ENCODE results near the gene DHRS1.

DHRS1 gene

DNA sequence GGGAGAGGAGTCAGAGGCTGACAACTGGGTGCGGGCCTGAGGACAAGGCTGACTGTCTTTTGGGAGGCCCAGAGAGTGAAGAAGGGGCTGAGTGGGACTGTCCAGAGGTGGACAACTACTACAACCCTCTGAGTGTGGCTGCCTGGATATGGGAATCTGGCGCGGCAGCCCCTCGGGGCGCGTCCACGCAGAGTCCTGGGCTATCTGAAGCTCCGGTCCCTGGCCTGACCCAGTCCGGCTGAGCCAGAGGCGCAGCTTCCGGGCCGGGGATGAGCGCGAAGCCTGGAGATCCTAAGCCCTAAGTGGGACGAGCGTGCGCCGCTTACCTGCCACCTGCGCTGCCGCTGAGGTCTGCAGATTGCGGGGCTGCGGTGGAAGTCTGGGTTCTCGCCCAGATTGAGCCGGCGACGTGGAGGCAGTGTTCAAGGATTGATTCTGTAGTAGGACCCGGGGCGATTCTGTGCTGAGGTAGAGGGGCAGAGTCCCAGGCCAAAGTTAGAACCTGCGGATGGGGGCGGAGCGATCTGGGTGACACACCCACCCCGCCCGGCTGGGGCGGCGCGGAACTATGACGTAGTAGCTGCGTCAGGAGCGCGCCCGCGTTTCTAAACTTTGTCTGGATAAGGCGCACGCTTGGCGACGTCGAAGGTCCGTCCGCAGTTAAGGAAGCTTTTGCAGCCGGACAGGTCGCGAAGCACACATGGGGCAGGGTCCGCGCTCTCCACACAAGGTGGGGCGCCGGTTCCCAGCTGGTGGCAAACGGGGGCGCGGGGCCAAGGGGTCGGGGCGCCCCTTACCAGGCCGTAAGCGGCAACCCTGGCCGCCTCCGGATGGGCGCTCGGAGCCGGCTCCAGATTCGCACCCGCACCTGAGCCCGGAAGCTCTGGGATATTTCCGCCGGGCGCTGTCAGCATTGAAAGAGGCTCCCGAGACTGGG, at the start of gene DHRS1, which contains the start of gene NOP9:
Gene DHRS1, minus strand, starts transcription at position 526 of the 937 bp plus-strand sequence. CDS start 674 bp downstream, outside the sequence.
Gene NOP9, plus strand, starts transcription at position 596 of the 937 bp plus-strand sequence. Its CDS starts 105 bp downstream, at position 701.
- peak; percentile 91 for FAIRE-seq
- DNase-seq (ENCODE audit: insufficient read length, low spot score): peak; percentile 89

DNA sequence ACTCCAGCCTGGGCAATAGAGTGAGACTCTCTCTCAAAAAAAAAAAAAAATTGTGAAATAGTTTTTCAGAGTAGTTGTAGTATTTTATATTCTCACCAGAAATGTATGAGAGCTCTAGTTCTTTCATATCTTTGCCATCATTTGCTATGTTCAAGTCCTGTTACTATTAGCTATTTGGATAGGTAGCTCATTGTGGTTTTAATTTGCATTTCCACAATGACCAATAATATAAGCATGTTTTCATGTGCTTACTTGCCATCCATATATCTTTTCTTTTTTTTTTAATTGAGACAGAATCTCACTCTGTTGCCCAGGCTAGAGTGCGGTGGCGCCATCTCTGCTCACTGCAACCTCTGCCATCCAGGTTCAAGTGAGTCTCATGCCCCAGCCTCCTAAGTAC, 48.6 kb upstream of the DHRS1 start:
- no peak for DNase-seq (ENCODE audit: insufficient read length, low spot score)
- no peak for FAIRE-seq

DNA sequence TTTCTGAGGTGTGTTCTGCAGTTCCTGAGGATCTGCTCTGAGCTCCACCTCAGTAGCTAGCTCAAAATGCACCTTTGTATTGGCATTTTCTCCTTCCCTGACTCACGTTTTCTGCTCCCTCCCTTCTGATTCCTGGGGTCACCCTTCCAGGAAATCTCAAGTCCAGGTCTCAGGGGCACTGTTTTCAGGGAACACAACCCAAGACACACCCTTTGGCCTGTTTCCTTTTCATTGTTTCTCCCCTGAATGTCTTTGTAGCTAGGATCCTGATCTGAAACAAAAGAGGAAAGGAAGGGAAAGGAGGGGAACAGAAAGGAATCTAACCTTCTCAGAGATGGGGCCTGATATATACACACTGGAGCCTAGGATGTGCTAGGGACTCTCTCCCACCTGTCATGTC, 47.6 kb upstream of the DHRS1 start:
- FAIRE-seq: no peak
- DNase-seq (ENCODE audit: insufficient read length, low spot score): no peak

- DNase-seq (ENCODE audit: insufficient read length, low spot score): no peak
These were observed 44.4 kb upstream of the DHRS1 start for GRCh38 chr14:24343795-24344660.

GRCh38 chr14:24342889-24343288, 43.3 kb upstream of the DHRS1 start:
- DNase-seq (ENCODE audit: insufficient read length, low spot score) (no peak), FAIRE-seq (no peak)

More at GRCh38 chr14:24343795-24344660, 44.4 kb upstream of the DHRS1 start:
- FAIRE-seq: no peak

DNA sequence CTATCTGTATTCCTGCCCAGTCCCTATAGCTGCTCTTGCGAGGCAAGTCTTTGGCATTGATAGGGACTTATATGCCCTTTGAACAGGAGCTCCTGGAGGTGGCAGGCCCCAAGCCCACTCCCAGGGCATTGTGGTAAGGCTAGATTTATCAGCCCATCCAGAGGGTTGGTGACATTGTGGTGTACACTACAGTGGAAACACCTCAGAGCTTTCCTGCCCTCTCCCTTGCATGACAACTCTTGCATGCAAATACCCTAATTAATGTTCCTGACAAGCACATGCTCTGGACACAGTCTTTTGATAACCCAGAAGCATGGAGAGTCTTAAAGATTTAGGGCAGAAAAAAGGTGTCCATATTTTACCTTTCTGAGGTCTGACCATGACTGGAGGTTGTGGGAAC, 41.0 kb upstream of the DHRS1 start:
- FAIRE-seq (no peak), DNase-seq (ENCODE audit: insufficient read length, low spot score) (no peak)

DNA sequence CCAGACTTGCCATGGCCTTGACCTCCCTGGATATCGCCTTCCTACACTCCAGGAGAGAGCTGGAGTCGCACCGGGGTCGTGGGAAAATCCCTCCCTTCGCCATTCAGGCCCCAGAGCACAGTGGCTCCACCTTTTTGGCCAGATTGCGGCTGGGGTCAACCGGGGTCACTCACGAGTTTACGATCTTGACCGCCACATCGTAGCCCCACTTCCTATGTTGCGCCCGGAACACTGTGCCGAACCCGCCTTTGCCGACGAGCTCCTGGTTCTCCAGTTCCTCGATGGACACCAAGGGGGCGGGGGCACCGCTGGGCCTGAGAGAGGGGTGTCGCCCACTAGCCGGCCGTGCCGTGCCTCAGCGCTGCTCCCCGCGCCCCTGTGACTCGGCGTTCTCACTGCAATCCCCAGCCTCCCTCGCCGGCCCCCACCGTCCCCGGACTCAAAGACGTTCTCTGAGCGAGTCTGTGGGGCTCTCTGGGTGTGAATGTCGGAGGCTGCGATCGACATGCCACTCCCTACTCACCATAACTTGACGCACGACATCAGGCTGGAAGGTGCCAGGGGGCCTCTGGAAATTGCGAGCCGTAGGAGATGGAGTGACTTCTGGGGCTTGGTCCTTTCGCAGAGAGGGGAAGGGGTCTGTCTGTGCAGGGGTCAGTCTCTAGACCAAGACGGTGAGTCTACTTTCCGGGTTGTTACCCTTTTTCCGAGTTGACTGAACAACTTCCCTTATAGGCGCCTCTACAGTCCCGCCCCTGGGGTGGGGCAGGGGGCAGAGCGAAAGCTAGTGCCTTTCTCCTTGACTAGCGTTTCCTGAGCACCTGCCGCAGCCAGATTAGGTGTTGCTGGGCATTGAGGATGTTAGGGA, 39.9 kb upstream of the DHRS1 start, which contains the start of gene RIPK3:
Gene RIPK3, minus strand, starts transcription at position 708 of the 868 bp plus-strand sequence. Its CDS starts 165 bp downstream, at position 543.
- FAIRE-seq: peak; percentile 95
- peak; percentile 78 for DNase-seq (ENCODE audit: insufficient read length, low spot score)

GRCh38 chr14:24338843-24339242, 39.3 kb upstream of the DHRS1 start:
- DNase-seq (ENCODE audit: insufficient read length, low spot score): no peak
- FAIRE-seq: no peak

GRCh38 chr14:24337824-24338175, 38.2 kb upstream of the DHRS1 start:
- FAIRE-seq: no peak

DNA sequence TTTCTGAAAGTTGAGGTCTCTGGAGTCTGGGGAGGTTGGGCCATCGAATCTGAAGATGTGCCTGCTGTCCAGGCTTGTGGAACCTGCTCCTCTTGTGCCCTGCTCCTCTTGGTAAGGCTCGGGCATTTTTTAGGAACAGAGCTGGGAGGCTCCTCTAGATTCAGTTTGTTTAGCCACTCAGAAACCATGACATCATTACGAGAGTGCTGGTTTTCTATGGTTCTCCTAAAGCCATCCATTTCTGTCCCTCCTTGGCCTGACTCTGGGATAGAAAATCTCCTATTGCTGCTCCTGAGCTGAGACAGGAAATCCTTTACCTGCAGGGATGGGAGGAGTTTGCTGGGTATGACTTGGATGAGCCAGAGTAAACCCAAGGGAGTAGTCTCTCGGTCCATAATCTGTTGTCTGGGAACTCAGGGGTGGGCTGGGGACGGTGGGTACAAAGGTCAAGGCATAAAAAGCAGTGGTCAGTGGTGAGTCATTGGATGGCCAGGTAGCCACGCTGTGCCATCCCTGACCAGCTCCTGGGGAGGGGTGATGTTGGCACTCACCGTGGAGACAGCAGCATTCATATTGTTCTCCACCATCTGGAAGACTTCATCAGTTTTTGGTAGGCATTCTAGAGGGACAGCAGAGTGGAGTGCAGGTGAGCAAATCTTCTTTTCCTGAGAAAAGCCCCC, 37.7 kb upstream of the DHRS1 start:
- DNase-seq (ENCODE audit: insufficient read length, low spot score) (no peak), FAIRE-seq (no peak)

More at GRCh38 chr14:24337824-24338175, 38.2 kb upstream of the DHRS1 start:
- no peak for DNase-seq (ENCODE audit: insufficient read length, low spot score)

DNA sequence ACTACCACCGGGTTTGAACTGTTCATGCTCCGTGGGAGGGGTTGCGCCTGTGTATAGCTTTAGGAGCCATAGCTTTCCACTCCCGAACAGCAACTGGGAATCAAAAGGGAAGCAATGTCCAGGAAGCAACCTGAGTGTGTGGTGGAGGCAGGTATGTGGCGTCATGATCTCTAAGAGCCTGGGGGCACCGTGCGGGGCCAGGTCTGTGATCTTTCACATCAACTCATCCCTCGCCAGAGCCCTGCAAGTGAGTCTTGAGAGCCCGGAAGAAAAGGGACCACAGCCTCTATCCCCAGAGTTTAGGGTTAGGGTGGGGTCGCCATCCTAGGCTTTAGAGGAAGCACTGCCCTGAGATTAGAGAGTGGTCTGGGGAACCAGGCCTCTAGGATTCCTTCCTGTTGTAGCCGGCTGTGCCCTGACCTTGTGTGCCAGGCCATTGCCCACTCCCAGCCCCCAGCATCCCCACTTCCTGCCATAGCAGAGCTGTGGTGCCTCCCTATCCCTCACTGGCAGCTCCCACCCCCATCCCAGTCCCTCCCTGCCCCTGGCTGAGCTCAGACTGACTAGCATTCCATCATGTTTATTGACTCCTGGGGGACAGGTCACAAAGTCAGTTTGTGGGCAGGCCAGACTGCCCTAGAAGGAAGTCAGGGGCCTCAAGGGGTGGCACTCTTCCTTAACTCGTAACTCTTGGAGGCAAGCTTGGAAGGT, 36.0 kb upstream of the DHRS1 start:
- FAIRE-seq (no peak), DNase-seq (ENCODE audit: insufficient read length, low spot score) (no peak)

- no peak for FAIRE-seq
These were observed 35.1 kb upstream of the DHRS1 start, which contains the start of gene ADCY4 for GRCh38 chr14:24334431-24335291. ADCY4 (minus strand) TSS chr14:24335071; CDS start chr14:24334652, 419 bp downstream.

GRCh38 chr14:24332268-24332993, 32.9 kb upstream of the DHRS1 start:
- peak; percentile 96 for FAIRE-seq
- DNase-seq (ENCODE audit: insufficient read length, low spot score): peak; percentile 95

More at GRCh38 chr14:24334431-24335291, 35.1 kb upstream of the DHRS1 start, which contains the start of gene ADCY4:
- no peak for DNase-seq (ENCODE audit: insufficient read length, low spot score)

DNA sequence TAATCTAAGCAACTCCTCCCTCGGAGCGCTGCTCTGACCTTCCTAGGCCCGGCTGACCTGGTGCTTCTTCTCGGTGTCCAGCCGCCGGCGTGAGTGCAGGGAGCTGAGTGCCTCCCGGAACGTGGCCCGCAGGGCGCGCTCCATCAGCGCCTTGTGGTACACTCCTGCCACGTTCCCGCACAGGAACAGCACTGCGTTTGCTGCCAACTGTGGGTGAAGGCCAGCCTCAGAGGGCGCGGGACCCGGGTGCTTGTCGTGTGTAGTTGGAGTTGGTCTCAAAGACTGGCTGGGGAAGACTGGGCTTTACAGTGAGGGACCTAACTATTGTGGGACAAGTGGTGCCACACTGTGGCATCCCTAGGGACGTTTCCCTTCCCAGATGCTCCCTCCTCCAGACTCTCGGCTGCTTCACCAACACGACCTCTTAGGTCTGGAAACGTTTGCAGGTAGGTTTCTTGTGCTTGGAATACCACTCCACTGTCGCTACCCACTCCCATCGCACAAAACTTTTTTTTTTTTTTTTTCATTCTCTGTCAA, 32.2 kb upstream of the DHRS1 start:
- FAIRE-seq: no peak
- DNase-seq (ENCODE audit: insufficient read length, low spot score): no peak

DNA sequence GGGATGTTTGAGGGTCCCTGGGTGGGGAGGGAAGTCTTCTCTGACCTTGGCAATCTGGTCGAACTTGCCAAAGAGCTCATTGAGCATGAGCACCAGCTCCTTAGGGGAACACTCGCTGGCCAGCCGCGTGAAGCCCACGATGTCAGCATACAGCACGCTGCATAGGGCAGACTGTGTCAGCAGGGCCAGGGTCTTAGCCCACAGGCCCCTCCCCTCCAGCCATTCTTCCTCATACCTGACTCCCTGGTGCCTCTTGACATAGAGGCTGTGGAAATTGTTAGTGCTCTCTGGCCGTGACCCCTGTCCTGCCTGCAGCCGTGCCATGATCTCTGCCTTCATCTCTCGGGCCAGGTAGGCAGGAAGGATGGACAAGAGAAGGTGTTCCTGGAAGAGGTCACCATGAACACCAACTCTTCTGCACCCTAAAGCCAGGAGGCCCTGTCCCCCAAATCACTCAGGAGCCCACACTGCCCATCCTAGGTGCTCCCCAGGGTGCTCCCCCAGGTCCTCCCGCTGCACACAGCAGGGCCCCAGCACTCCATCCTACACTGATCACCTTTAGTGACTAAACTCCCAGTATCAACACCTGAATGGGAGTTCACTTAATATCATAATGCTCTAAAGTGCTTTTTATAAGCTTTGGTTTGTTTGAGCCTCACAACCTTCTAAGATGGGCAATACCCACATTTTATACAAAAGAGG, 31.5 kb upstream of the DHRS1 start:
- FAIRE-seq: no peak

DNA sequence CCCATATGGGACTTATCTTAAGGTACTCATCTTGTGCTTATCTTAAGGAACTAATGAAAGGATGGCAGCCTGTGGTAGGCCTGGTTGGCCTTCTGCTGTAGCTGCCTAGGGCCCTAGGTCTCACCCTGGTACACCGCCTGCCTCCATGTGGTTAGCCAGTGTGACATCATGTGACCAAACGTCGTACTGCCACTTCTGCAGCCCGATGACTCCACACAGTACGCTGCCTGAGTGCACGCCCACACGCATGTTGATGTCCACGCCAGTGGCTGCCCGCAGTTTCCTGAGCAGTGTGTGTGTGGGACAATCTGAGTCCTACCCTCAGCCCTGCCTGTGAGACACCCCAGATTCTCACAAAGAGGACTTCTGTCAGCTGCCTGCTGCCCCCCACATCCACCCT, 30.2 kb upstream of the DHRS1 start:
- no peak for DNase-seq (ENCODE audit: insufficient read length, low spot score)

More for the DNA sequence above, 31.5 kb upstream of the DHRS1 start:
- no peak for DNase-seq (ENCODE audit: insufficient read length, low spot score)

More for the DNA sequence above, 30.2 kb upstream of the DHRS1 start:
- FAIRE-seq: no peak

Data from GM19239 (cell line).